MCF 10A (cell line): ENCODE data around the gene USP33. TPM values are rescaled to one million over a fixed set of nuclear protein-coding genes. Genes with fewer than 3 reads are reported as not detected.

Source experiments
- BruUV-seq: library from RNA; stranded (reverse); fragments of 400-500 nt; replicated peaks from 2 replicates; lab custom pipeline; 2021; lab: Mats Ljungman, UMichigan
- CTCF ChIA-PET: fragments of 300-600 bp; sonication (Branson Sonifier 250); formaldehyde crosslinking; extraction: SDS; loops from one replicate; lab custom pipeline; 2021; ENCODE audit warnings: antibody characterized with exemption, inconsistent platforms; lab: Yijun Ruan, JAX
- POLR2A ChIA-PET: fragments of 300-600, 350-650 bp; sonication (Branson Sonifier 250); formaldehyde crosslinking; extraction: SDS; loops from one replicate; lab custom pipeline; 2020; ENCODE audit warnings: antibody characterized with exemption, inconsistent platforms; lab: Yijun Ruan, JAX
- DNase-seq: peaks from one replicate; pipeline ENCODE4 v3.0.0-alpha.2; 2018; ENCODE audit not compliant: unreplicated experiment
- H3K27ac Mint-ChIP-seq: one replicate; pipeline ENCODE4 v1.8.0; 2022; ENCODE audit warnings: mild to moderate bottlenecking, low read depth, mixed read lengths; ENCODE audit not compliant: unreplicated experiment
- H3K27me3 Mint-ChIP-seq: one replicate; pipeline ENCODE4 v1.8.0; 2022; ENCODE audit warnings: mixed read lengths; ENCODE audit not compliant: insufficient read depth, unreplicated experiment
- H3K36me3 Mint-ChIP-seq: one replicate; pipeline ENCODE4 v1.8.0; 2022; ENCODE audit warnings: mild to moderate bottlenecking, moderate library complexity, mixed read lengths; ENCODE audit not compliant: insufficient read depth, unreplicated experiment
- H3K4me1 Mint-ChIP-seq: one replicate; pipeline ENCODE4 v1.8.0; 2022; ENCODE audit warnings: mixed read lengths; ENCODE audit not compliant: insufficient read depth, unreplicated experiment
- H3K4me3 Mint-ChIP-seq: one replicate; pipeline ENCODE4 v1.8.0; 2022; ENCODE audit warnings: mild to moderate bottlenecking, moderate library complexity, mixed read lengths; ENCODE audit not compliant: unreplicated experiment
- H3K9me3 Mint-ChIP-seq: one replicate; pipeline ENCODE4 v1.8.0; 2022; ENCODE audit warnings: mixed read lengths; ENCODE audit not compliant: unreplicated experiment
- intact Hi-C: fragments of 100-400 bp; cut with micrococcal nuclease; formaldehyde crosslinking; loops from 2 replicates; pipeline ENCODE4 v1.14.1; 2022
- total RNA-seq: library from RNA; stranded (reverse); gene quantifications from 2 replicates; pipeline ENCODE4 v1.2.3, GENCODE V29; 2022
- TF ChIP-seq, protein P1 (sequence below): fragments of 200-600 bp; IDR thresholded peaks from one replicate; pipeline ENCODE4 v1.8.0; 2022; ENCODE audit warnings: antibody characterized with exemption, mild to moderate bottlenecking; ENCODE audit not compliant: unreplicated experiment

The USP33 gene
- total RNA-seq, 1 experiment from 2014 or later = 39.7 TPM

DNA sequence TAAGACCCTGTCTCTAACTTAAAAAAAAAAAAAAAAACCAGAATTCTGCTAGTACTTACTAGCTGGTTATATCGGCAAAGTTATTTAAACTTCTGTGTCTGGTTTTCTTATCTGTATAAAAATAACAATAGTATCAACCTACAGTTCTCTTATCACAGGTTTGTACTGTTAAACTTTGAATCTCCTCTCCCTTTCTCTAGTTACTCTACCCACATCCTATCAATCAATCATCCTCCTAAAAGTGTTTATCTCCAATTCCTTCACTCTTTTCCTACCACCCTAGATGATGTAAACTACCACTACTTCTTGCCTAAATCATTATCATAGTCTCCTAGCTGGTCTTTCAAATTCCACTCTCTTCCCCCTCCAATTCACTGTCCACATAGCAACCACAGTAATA, 27.6 kb downstream of the USP33 start:
- Mint-ChIP-seq H3K4me1 (peaks cover 9% of the 10 kb centered on the region), H3K36me3 (peaks cover 82% of the 10 kb centered on the region), H3K4me3 (no peak overlapping the region), H3K27ac (no peak overlapping the region), H3K9me3 (no peaks in the 10 kb centered on the region), H3K27me3 (no peaks in the 10 kb centered on the region)
- TF ChIP-seq, protein P1, sequence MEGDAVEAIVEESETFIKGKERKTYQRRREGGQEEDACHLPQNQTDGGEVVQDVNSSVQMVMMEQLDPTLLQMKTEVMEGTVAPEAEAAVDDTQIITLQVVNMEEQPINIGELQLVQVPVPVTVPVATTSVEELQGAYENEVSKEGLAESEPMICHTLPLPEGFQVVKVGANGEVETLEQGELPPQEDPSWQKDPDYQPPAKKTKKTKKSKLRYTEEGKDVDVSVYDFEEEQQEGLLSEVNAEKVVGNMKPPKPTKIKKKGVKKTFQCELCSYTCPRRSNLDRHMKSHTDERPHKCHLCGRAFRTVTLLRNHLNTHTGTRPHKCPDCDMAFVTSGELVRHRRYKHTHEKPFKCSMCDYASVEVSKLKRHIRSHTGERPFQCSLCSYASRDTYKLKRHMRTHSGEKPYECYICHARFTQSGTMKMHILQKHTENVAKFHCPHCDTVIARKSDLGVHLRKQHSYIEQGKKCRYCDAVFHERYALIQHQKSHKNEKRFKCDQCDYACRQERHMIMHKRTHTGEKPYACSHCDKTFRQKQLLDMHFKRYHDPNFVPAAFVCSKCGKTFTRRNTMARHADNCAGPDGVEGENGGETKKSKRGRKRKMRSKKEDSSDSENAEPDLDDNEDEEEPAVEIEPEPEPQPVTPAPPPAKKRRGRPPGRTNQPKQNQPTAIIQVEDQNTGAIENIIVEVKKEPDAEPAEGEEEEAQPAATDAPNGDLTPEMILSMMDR = no peak
- intact Hi-C loops = no loop called here
- POLR2A ChIA-PET = interaction anchor here (0.6 to 1.6 kb wide), 3 partner anchors 11 to 302 kb away, joined by 3 to 4 read pairs (median 3); no protein-coding TSS in a partner anchor
- no peak for DNase-seq
- CTCF ChIA-PET = interaction anchor here (0.6 to 2.0 kb wide), 6 partner anchors 35 to 586 kb away, joined by 3 to 5 read pairs (median 3); no protein-coding TSS in a partner anchor
- BruUV-seq = no TSS peak

DNA sequence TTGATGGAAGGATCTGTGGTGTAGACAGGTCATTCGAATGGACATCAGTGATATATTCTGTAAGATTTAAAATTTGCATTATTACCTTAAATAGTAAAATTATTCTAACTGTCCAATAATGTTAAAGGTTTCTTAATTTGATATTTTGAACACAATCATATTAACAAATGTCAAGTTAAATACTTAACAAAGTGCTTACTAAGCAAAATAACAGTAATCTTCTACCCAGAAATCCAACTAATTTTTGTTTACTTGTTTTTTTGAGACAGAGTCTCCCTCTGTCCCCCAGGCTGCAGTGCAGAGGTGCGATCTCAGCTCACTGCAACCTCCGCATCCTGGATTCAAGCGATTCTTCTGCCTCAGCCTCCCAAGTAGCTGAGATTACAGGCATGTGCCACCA, 33.9 kb downstream of the USP33 start:
- Mint-ChIP-seq H3K27ac (no peak overlapping the region), H3K9me3 (no peaks in the 10 kb centered on the region), H3K4me3 (no peak overlapping the region), H3K4me1 (peaks cover 4% of the 10 kb centered on the region), H3K36me3 (peaks cover 98% of the 10 kb centered on the region), H3K27me3 (no peaks in the 10 kb centered on the region)
- POLR2A ChIA-PET = no interaction called here
- intact Hi-C loops = loop anchor here (10.0 kb wide), 1 partner anchor 179 kb away; no protein-coding TSS in a partner anchor
- no peak for DNase-seq
- BruUV-seq = no TSS peak
- TF ChIP-seq, protein P1 = no peak
- CTCF ChIA-PET = no interaction called here

DNA sequence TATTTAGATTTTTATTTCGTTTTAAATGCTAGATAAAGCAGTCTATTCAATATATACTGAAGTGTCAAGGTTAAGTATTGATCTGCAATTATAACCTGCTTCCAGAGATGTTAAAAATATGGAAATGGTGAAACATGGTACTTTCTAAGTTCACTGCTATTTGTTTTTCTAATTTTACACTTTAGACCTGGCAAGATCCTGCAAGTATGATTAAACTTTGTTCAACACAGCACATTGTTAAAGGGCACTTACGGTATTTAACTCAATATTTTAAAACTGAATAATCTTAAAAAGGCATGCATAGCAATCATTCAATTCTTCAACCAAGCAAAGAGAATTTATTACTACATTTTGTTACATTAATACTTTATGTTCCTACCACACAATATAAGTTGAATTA, 41.5 kb downstream of the USP33 start:
- intact Hi-C loops = no loop called here
- Mint-ChIP-seq H3K4me3 (no peak overlapping the region), H3K36me3 (peaks cover 96% of the 10 kb centered on the region), H3K27me3 (no peaks in the 10 kb centered on the region), H3K4me1 (no peaks in the 10 kb centered on the region), H3K27ac (no peak overlapping the region), H3K9me3 (no peaks in the 10 kb centered on the region)
- BruUV-seq = no TSS peak
- TF ChIP-seq, protein P1 = no peak
- no peak for DNase-seq
- POLR2A ChIA-PET = no interaction called here
- CTCF ChIA-PET = no interaction called here

DNA sequence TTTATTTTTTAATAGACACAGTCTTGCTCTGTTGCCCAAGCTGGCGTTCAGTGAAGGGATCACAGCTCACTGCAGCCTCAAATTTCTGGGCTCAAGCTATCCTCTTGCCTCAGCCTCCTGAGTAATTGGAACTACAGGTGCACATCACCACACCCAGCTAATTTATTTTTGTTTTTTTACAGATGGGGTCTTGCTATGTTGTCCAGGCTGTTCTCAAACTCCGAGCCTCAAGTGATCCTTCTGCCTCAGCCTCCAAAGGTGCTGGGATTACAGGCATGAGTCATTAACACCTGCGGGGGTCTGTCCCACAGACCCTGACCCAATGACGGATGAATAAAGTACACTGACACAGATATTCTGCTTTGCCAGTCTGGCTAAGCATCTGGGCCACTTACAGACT, 43.6 kb downstream of the USP33 start:
- no peaks in the 10 kb centered on the region for H3K9me3 Mint-ChIP-seq
- BruUV-seq = no TSS peak
- intact Hi-C loops = no loop called here
- no peak overlapping the region for H3K27ac Mint-ChIP-seq
- ChIA-PET CTCF (interaction anchor here (0.6 kb wide), 4 partner anchors 89 to 775 kb away, joined by 3 to 4 read pairs (median 3); partner anchors contain the start of gene PTGFR), POLR2A (no interaction called here)
- no peaks in the 10 kb centered on the region for H3K27me3 Mint-ChIP-seq
- H3K36me3 Mint-ChIP-seq = peaks cover 86% of the 10 kb centered on the region
- H3K4me1 Mint-ChIP-seq = no peaks in the 10 kb centered on the region
- DNase-seq = no peak
- TF ChIP-seq, protein P1 = no peak
- H3K4me3 Mint-ChIP-seq = no peak overlapping the region
